Transverse colon (tissue), 4 donors: ENCODE results near the gene SCN5A. TPM values are rescaled to one million over a fixed set of nuclear protein-coding genes. Genes with fewer than 3 reads are reported as not detected.

Experiments used
- DNase-seq: peaks from one replicate; pipeline ENCODE4 v3.0.0-alpha.2; 2019
- H3K27ac ChIP-seq, 4 donors: fragments of 200-600 bp; sonication (generic); 2 replicates each; pipeline ENCODE4 v1.5.1; 2016 to 2018; ENCODE audit warnings: inconsistent platforms in 4 of 4
- H3K27me3 ChIP-seq: fragments of 200-600 bp; sonication (generic); 2 replicates; pipeline ENCODE4 v1.5.1; 2017; ENCODE audit warnings: inconsistent platforms
- H3K36me3 ChIP-seq, 4 donors: fragments of 200-600 bp; sonication (generic); 2 replicates each; pipeline ENCODE4 v1.5.1; 2017 to 2019; ENCODE audit warnings: inconsistent platforms in 4 of 4
- H3K4me1 ChIP-seq, 4 donors: fragments of 200-600 bp; sonication (generic); 2 replicates each; pipeline ENCODE4 v1.5.1; 2017 to 2020; ENCODE audit warnings: inconsistent platforms in 4 of 4
- H3K4me3 ChIP-seq, 4 donors: fragments of 200-600 bp; sonication (generic); 1 replicate in 1 of 4; 2 replicates in 3 of 4; pipeline versions ENCODE4 v1.5.1 to v1.6.1; 2017 to 2019; ENCODE audit warnings: inconsistent platforms in 4 of 4
- H3K9me3 ChIP-seq, 2 donors: fragments of 200-600 bp; sonication (generic); 2 replicates each; pipeline ENCODE4 v1.5.1; 2017 to 2019; ENCODE audit warnings: inconsistent platforms in 2 of 2
- EP300 ChIP-seq: sonication (generic); formaldehyde crosslinking; IDR thresholded peaks from one replicate; pipeline ENCODE4 v1.6.1; 2017; ENCODE audit warnings: antibody characterized with exemption, low read depth
- POLR2A ChIP-seq: fragments of 450-650 bp; IDR thresholded peaks from one replicate; pipeline ENCODE4 v1.6.1; 2016; ENCODE audit warnings: antibody characterized with exemption, mild to moderate bottlenecking, moderate library complexity
- POLR2AphosphoS5 ChIP-seq, 3 donors: sonication (generic); formaldehyde crosslinking; IDR thresholded peaks; one replicate each; pipeline ENCODE4 v1.6.1; 2016; ENCODE audit warnings: antibody characterized with exemption in 3 of 3
- WGBS, 2 donors: methylation state at CpG; one replicate each; pipeline ENCODE4 v1.1.5; 2018; ENCODE audit warnings: low coverage in 1 of 2; 5-methylcytosine and 5-hydroxymethylcytosine counted together
- in situ Hi-C, 4 donors: fragments of 200-750 bp; cut with MboI; loops; one replicate each; pipeline versions ENCODE4 v1.15.0 to v1.15.1; 2017; ENCODE audit warnings: low sequenced_read_pairs in 3 of 4, low pct_ligation_motif_present in 1 of 4, low pct_unique_long_range_greater_than_20kb in 1 of 4
- intact Hi-C: fragments of 100-400 bp; cut with DNase I; formaldehyde crosslinking; loops from one replicate; pipeline ENCODE4 v1.15.1; 2023; ENCODE audit warnings: low total_unique reads
- total RNA-seq, 4 donors: library from RNA; depleted of rRNA; stranded (reverse); fragments of >200 nt; gene quantifications; one replicate each; pipeline ENCODE4 v1.1.0, GENCODE V29; 2016
- TF ChIP-seq, protein P1 (sequence below), 5 experiments: fragments of 200-600 bp in 3 of 5; fragments of 450-650 bp in 2 of 5; sonication (generic) in 3 of 5; IDR thresholded peaks; 1 replicate in 2 of 5; 2 replicates in 3 of 5; pipeline ENCODE4 v1.5.1; 2016 to 2017; ENCODE audit warnings: antibody characterized with exemption in 5 of 5, inconsistent platforms in 3 of 5, mild to moderate bottlenecking in 2 of 5, moderate library complexity in 1 of 5

Gene SCN5A
- total RNA-seq, 4 donors from 2014 or later: 0.16 to 0.27 TPM; not detected in 2

DNA sequence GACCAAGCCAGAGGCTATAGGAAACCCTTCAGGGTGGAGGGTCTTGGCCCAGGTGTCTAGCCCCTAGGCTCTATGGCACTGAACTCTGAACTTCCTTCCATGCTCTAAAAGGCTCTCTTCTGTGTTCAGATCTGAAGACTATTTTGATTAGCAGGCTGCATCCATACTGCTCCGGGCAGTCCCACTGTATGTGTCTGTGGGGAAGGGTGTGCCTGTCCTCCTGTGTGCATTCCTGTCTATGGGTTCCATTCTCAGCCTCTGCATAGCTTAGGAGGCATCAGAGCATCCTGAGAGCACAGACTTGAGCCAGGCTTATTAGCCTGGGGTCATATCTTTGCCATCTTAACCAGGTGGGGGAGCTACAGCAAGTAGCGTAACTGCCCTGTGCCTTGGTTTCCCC is 115.3 kb downstream of the SCN5A start:
- no peaks in the 10 kb centered on the region for H3K9me3 ChIP-seq
- no peaks in the 10 kb centered on the region for H3K36me3 ChIP-seq
- no peaks in the 10 kb centered on the region for H3K27me3 ChIP-seq
- in situ Hi-C loops: loop anchor here in 1 of 4 donors (25.0 kb wide), 1 partner anchor 478 kb away; no protein-coding TSS in a partner anchor
- TF ChIP-seq POLR2A (no peak), EP300 (no peak), POLR2AphosphoS5 (IDR thresholded peaks at IDR 0.05) (no peak)
- TF ChIP-seq, protein P1, sequence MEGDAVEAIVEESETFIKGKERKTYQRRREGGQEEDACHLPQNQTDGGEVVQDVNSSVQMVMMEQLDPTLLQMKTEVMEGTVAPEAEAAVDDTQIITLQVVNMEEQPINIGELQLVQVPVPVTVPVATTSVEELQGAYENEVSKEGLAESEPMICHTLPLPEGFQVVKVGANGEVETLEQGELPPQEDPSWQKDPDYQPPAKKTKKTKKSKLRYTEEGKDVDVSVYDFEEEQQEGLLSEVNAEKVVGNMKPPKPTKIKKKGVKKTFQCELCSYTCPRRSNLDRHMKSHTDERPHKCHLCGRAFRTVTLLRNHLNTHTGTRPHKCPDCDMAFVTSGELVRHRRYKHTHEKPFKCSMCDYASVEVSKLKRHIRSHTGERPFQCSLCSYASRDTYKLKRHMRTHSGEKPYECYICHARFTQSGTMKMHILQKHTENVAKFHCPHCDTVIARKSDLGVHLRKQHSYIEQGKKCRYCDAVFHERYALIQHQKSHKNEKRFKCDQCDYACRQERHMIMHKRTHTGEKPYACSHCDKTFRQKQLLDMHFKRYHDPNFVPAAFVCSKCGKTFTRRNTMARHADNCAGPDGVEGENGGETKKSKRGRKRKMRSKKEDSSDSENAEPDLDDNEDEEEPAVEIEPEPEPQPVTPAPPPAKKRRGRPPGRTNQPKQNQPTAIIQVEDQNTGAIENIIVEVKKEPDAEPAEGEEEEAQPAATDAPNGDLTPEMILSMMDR (IDR thresholded peaks at IDR 0.05): no peak
- H3K4me3 ChIP-seq: no peak overlapping the region
- no peak for DNase-seq
- H3K4me1 ChIP-seq: no peaks in the 10 kb centered on the region
- intact Hi-C loops: loop anchor here (5.0 kb wide), 1 partner anchor 113 kb away; the partner anchor contains the start of gene SCN5A
- no peak overlapping the region for H3K27ac ChIP-seq
- WGBS, 2 donors: 91 to 100% methylated on average over 1 to 2 of the region's 2 CpGs

DNA sequence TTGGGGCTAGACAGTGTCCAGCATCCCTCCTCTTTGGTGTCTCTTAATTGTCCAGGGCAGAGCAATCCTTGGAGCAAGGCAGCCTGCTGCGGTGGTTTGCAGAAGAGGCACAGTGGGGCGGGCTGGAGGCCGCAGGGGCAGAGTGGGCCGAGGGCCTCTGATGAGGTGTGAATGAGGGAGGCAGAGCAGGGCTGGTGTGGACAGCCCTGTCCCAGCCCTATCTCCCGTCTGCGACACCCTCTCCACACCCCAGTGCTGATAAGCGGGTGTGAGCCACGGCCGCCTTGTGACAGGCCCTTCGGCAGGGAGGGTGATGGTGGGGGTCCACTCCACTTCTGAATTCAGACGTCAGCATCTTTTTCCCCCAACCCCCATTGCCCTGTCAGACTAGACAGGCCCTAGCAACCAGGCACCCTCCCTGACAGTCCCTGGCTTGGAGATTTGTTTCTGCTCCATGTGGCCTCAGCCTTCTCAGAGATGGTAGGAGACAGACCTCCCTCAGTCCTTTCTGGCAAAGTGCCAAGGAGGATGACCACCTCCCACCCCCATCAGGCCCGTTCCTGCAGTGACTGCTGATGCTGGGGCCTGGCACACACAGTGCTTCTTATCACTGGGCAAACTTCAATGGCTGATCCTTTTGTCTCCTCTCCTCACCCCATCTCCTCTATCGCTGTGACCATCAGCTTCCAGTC is 116.1 kb downstream of the SCN5A start:
- DNase-seq: no peak
- Histone ChIP-seq H3K4me1 (no peaks in the 10 kb centered on the region), H3K9me3 (no peaks in the 10 kb centered on the region), H3K27me3 (no peaks in the 10 kb centered on the region), H3K27ac (no peak overlapping the region), H3K4me3 (no peak overlapping the region), H3K36me3 (no peaks in the 10 kb centered on the region)
- in situ Hi-C loops (loop anchor here in 1 of 4 donors (25.0 kb wide), 1 partner anchor 479 kb away; no protein-coding TSS in a partner anchor), intact Hi-C loops (loop anchor here (5.0 kb wide), 1 partner anchor 114 kb away; the partner anchor contains the start of gene SCN5A)
- WGBS, 2 donors: 89 to 95% methylated on average over 3 to 13 of the region's 13 CpGs
- TF ChIP-seq POLR2AphosphoS5 (IDR thresholded peaks at IDR 0.05): no peak
- TF ChIP-seq, protein P1 (IDR thresholded peaks at IDR 0.05): no peak
- TF ChIP-seq POLR2A: no peak

DNA sequence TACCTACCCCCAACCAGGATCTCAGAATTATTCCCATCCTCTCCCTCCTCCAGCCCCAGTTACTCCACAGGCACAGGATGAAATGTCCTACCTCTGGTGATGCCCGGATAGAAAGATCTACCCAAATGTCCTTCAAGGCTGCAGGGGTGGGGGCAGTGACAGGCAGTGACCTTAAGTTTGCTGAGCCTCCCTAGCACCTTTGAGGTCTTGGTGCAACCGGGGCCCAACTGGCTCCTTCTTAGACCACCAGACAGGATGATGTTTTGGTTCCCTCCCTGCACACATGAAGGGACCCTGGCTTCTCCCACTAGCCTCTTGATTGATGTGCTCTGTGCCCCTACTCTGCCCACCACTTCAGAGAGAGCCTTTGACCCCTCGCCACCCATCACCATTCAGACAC is 117.0 kb downstream of the SCN5A start:
- H3K4me3 ChIP-seq: no peak overlapping the region
- intact Hi-C loops (loop anchor here (5.0 kb wide), 1 partner anchor 115 kb away; the partner anchor contains the start of gene SCN5A), in situ Hi-C loops (loop anchor here in 1 of 4 donors (25.0 kb wide), 1 partner anchor 480 kb away; no protein-coding TSS in a partner anchor)
- H3K36me3 ChIP-seq: no peaks in the 10 kb centered on the region
- no peak for TF ChIP-seq POLR2AphosphoS5 (IDR thresholded peaks at IDR 0.05)
- TF ChIP-seq POLR2A: no peak
- TF ChIP-seq EP300: no peak
- TF ChIP-seq, protein P1 (IDR thresholded peaks at IDR 0.05): no peak
- H3K4me1 ChIP-seq: no peaks in the 10 kb centered on the region
- no peak overlapping the region for H3K27ac ChIP-seq
- H3K9me3 ChIP-seq: no peaks in the 10 kb centered on the region
- DNase-seq: no peak
- WGBS, 2 donors: 67 to 95% methylated on average over 1 to 3 of the region's 3 CpGs
- no peaks in the 10 kb centered on the region for H3K27me3 ChIP-seq

DNA sequence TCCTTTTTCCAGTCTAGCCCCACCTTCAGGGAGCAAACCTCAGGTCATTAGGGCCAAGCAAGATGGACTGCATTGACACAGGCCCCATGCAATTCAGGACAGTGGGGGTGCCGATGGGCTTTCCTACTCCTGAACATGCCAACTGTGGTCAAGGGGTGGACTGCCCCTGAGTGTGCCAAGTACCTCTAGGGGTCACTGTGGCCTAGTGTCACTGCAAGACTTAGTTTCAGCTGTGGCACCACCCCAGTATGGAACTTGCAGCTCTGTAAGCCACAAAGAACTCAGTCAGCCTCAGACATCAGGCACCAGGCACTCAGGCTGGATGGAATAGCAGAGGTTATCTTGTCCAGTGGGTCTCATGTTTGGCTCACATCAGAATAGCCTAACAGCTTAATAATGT is 121.0 kb downstream of the SCN5A start:
- Histone ChIP-seq H3K4me3 (no peak overlapping the region), H3K9me3 (no peaks in the 10 kb centered on the region), H3K27me3 (no peaks in the 10 kb centered on the region), H3K36me3 (peaks cover 0 to 9% (median 0%) of the 10 kb centered on the region in 4 donors), H3K27ac (no peak overlapping the region), H3K4me1 (no peaks in the 10 kb centered on the region)
- TF ChIP-seq POLR2AphosphoS5 (IDR thresholded peaks at IDR 0.05): no peak
- TF ChIP-seq POLR2A: no peak
- no peak for TF ChIP-seq EP300
- TF ChIP-seq, protein P1 (IDR thresholded peaks at IDR 0.05): no peak
- no peak for DNase-seq
- intact Hi-C loops: no loop called here
- WGBS, 2 donors: 100% methylated on average over 1 of the region's 1 CpG; no CpG with 5 or more reads in 1 of the 2 donors
- in situ Hi-C loops: loop anchor here in 2 of 4 donors (10.0 to 25.0 kb wide), 3 partner anchors 116 to 484 kb away; partner anchors contain the start of gene SCN5A (in 1 of the 2)
